Amygdala (tissue), 56 donors: ENCODE results near the gene IL18R1.

Experiments used
- DNase-seq, 56 donors: peaks; one replicate each; lab custom pipeline; 2025; lab: John Stamatoyannopoulos, UW

Gene IL18R1

GRCh38 chr2:102344397-102344796 is 11.2 kb upstream of the IL18R1 start:
- no peak for DNase-seq

GRCh38 chr2:102345329-102345920 is 10.2 kb upstream of the IL18R1 start:
- DNase-seq = no peak

GRCh38 chr2:102346381-102347130 is 9.0 kb upstream of the IL18R1 start:
- no peak for DNase-seq

- no peak for DNase-seq
Measured at GRCh38 chr2:102350137-102350793, 5.3 kb upstream of the IL18R1 start.

GRCh38 chr2:102356381-102356712 is 751 bp downstream of the IL18R1 start:
- DNase-seq = no peak

GRCh38 chr2:102356741-102357140 is 1.1 kb downstream of the IL18R1 start:
- DNase-seq = no peak

GRCh38 chr2:102357937-102358336 is 2.3 kb downstream of the IL18R1 start:
- no peak for DNase-seq

- DNase-seq = no peak
Measured at GRCh38 chr2:102358496-102358895, 2.9 kb downstream of the IL18R1 start.

GRCh38 chr2:102359527-102359926 is 3.9 kb downstream of the IL18R1 start:
- DNase-seq = no peak

GRCh38 chr2:102361632-102362241 is 6.1 kb downstream of the IL18R1 start:
- no peak for DNase-seq

- DNase-seq = no peak
Measured at GRCh38 chr2:102365763-102366162, 10.2 kb downstream of the IL18R1 start.

- DNase-seq = no peak
Measured at GRCh38 chr2:102366406-102367112, 11.0 kb downstream of the IL18R1 start.

- no peak for DNase-seq
Measured at GRCh38 chr2:102367331-102367971, 11.9 kb downstream of the IL18R1 start.

GRCh38 chr2:102368461-102369109 is 13.0 kb downstream of the IL18R1 start:
- no peak for DNase-seq

- no peak for DNase-seq
Measured at GRCh38 chr2:102369866-102370265, 14.3 kb downstream of the IL18R1 start.

GRCh38 chr2:102376052-102376591 is 20.5 kb downstream of the IL18R1 start:
- no peak for DNase-seq

- DNase-seq = no peak
Measured at GRCh38 chr2:102383722-102384121, 28.1 kb downstream of the IL18R1 start.

GRCh38 chr2:102385522-102385921 is 29.9 kb downstream of the IL18R1 start:
- no peak for DNase-seq

GRCh38 chr2:102386004-102386403 is 30.4 kb downstream of the IL18R1 start:
- DNase-seq = no peak
